ENCODE data around the gene GGT1.
"Not testable (repeated sequence)": the region's sequence is repeated elsewhere in the genome, so short reads cannot be mapped to it uniquely, and the experiment has no call there.

DNA sequence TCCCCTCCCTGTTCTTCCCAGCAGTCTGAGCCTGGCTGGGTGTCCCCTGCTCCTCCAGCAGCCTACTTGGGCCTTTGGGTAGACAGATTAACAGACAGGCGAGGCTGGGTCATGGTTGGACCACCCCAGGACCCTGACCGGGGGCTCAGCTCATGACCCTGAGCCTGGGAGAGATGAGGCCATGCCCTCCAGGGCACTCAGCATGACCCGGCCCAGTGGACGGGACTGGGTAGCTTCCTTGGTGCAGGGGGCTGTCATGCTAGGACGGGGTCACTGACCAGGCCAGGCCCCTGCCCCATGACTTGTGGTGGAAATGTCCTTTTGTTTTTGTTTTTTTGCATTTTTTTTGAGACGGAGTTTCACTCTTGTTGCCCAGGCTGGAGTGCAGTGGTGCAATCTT lies 5.3 kb downstream of the GGT1 start:
- TF ChIP-seq EZH2phosphoT487 (IDR thresholded peaks at IDR 0.05; ENCODE audit: insufficient read depth, low read depth); EZH2 (IDR thresholded peaks at IDR 0.05; ENCODE audit: insufficient read depth, poor library complexity, severe bottlenecking): not testable (repeated sequence)

Data from GM23248 (cell line).